Adrenal gland (tissue), 12 donors: ENCODE data around the gene XPNPEP2. TPM values are rescaled to one million over a fixed set of nuclear protein-coding genes. Genes with fewer than 3 reads are reported as not detected.

ENCODE experiments used
- DNase-seq, 7 donors: peaks; one replicate each; pipeline ENCODE4 v3.0.0-alpha.2; 2019 to 2020
- H3K27ac ChIP-seq, 5 donors: fragments of 200-600 bp; sonication (generic) in 4 of 5; 1 replicate in 3 of 5; 2 replicates in 2 of 5; pipeline versions ENCODE4 v1.5.1 to v1.8.0; 2016 to 2020; ENCODE audit warnings: mild to moderate bottlenecking in 1 of 5
- H3K27me3 ChIP-seq: fragments of 200-600 bp; 2 replicates; pipeline ENCODE4 v1.8.0; 2021
- H3K36me3 ChIP-seq, 2 donors: fragments of 200-600 bp; replicated peaks in 1 of 2; 1 replicate in 1 of 2; 2 replicates in 1 of 2; pipeline versions ENCODE4 v1.5.1 to v1.8.0; 2018 to 2022
- H3K4me1 ChIP-seq, 2 donors: fragments of 200-600 bp; replicated peaks in 1 of 2; 1 replicate in 1 of 2; 2 replicates in 1 of 2; pipeline versions ENCODE4 v1.5.1 to v1.8.0; 2018 to 2021
- H3K4me3 ChIP-seq, 4 donors: fragments of 200-600 bp; sonication (generic) in 3 of 4; one replicate each; pipeline ENCODE4 v1.5.1; 2016 to 2018
- H3K9me3 ChIP-seq, 3 donors: fragments of 200-600 bp; sonication (generic) in 1 of 3; replicated peaks in 1 of 3; 1 replicate in 2 of 3; 2 replicates in 1 of 3; pipeline versions ENCODE4 v1.5.1 to v1.8.0; 2016 to 2021
- POLR2A ChIP-seq, 2 donors: fragments of 450-650 bp; IDR thresholded peaks; one replicate each; pipeline ENCODE4 v1.6.1; 2017; ENCODE audit warnings: antibody characterized with exemption in 2 of 2, mild to moderate bottlenecking in 2 of 2, moderate library complexity in 1 of 2
- WGBS, 4 donors: extraction: QIAGEN DNeasy Blood & Tissue Kit in 2 of 4; methylation state at CpG; one replicate each; pipeline versions ENCODE4 v1.1.5 to v1.1.7; 2013 to 2017; 5-methylcytosine and 5-hydroxymethylcytosine counted together
- intact Hi-C, 2 donors: fragments of 100-400 bp; cut with DNase I; formaldehyde crosslinking; loops; one replicate each; pipeline versions ENCODE4 v1.14.1 to v1.15.0; 2022 to 2023
- polyA plus RNA-seq, 3 donors: library from polyadenylated mRNA; stranded (reverse); fragments of 200-250 nt in 2 of 3; fragments of 350-450 nt in 1 of 3; fragmentation: Illumina TruSeq in 1 of 3; extraction: RNeasy Lipid Tissue Mini Kit (QIAGEN cat#74804) in 1 of 3; gene quantifications; one replicate each; pipeline ENCODE4 v1.2.3, GENCODE V29; 2013 to 2014
- total RNA-seq, 9 donors: library from RNA; depleted of rRNA in 4 of 9; stranded (reverse); fragments of >200 nt in 4 of 9; fragments of 120-200 nt in 1 of 9; fragmentation: NEBNext Ultra II Directional in 1 of 9; extraction: Animal tissue kit (Norgen Biotek cat#: 25700) in 1 of 9; gene quantifications; one replicate each; pipeline versions ENCODE4 v1.1.0 to v1.2.4, GENCODE V29; 2013 to 2023
- TF ChIP-seq, protein P1 (sequence below), 6 experiments: fragments of 450-650 bp in 4 of 6; fragments of 200-600 bp in 2 of 6; sonication (generic) in 1 of 6; IDR thresholded peaks; 1 replicate in 5 of 6; 2 replicates in 1 of 6; pipeline versions ENCODE4 v1.5.1 to v1.8.0; 2016 to 2021; ENCODE audit warnings: antibody characterized with exemption in 6 of 6, mild to moderate bottlenecking in 2 of 6, moderate library complexity in 1 of 6
- donor health status: healthy with polysubstance abuse.
- donor health status: Bipolar disorder and iron deficiency.
- donor health status: DM: yes; HTN: yes; CAD: no.
- donor health status: DM: no; HTN: no; CAD: no.
- donor health status: DM: no; HTN: no; CAD: no.
- donor health status: DM: yes; HTN: yes; CAD: no.

XPNPEP2 gene
- total and polyA plus RNA-seq, 12 donors, result 0.18 to 5.4 (median 1.1) TPM

DNA sequence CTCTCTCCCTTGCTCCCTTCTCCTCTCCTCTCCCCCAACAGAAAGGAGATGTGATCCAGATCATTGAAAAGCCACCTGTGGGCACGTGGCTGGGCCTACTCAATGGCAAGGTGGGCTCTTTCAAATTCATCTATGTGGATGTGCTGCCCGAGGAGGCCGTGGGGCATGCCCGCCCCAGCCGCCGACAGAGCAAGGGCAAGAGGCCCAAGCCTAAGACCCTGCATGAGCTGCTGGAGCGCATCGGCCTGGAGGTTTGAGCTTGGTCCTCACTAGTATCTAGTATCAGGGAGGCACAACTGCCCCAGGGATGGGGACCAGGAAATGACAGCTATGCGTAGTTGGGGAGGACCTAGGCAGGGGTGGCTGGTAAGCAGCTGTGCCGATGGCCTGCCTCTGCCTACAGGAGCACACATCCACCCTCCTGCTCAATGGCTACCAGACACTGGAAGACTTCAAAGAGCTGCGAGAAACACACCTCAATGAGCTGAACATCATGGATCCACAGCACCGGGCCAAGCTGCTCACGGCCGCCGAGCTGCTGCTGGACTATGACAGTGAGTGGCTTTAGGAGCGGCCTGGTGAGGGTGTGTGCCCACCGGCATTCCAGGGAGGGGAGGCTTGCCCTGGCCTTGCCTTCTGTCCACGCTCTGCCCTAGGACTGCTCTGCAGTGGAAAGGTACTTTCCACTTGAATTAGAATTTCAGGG lies 54.0 kb downstream of the XPNPEP2 start:
- Histone ChIP-seq H3K9me3 (no peaks in the 10 kb centered on the region), H3K27me3 (no peaks in the 10 kb centered on the region), H3K27ac (no peak overlapping the region), H3K4me1 (no peaks in the 10 kb centered on the region), H3K36me3 (no peaks in the 10 kb centered on the region), H3K4me3 (no peak overlapping the region)
- 88 to 95% (median 92%) methylated on average over 11 to 18 of the region's 18 CpGs for WGBS, 4 donors
- TF ChIP-seq, protein P1, sequence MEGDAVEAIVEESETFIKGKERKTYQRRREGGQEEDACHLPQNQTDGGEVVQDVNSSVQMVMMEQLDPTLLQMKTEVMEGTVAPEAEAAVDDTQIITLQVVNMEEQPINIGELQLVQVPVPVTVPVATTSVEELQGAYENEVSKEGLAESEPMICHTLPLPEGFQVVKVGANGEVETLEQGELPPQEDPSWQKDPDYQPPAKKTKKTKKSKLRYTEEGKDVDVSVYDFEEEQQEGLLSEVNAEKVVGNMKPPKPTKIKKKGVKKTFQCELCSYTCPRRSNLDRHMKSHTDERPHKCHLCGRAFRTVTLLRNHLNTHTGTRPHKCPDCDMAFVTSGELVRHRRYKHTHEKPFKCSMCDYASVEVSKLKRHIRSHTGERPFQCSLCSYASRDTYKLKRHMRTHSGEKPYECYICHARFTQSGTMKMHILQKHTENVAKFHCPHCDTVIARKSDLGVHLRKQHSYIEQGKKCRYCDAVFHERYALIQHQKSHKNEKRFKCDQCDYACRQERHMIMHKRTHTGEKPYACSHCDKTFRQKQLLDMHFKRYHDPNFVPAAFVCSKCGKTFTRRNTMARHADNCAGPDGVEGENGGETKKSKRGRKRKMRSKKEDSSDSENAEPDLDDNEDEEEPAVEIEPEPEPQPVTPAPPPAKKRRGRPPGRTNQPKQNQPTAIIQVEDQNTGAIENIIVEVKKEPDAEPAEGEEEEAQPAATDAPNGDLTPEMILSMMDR (IDR thresholded peaks at IDR 0.05), result no peak
- no peak for TF ChIP-seq POLR2A (IDR thresholded peaks at IDR 0.05)
- intact Hi-C loops, result no loop called here
- no peak for DNase-seq

DNA sequence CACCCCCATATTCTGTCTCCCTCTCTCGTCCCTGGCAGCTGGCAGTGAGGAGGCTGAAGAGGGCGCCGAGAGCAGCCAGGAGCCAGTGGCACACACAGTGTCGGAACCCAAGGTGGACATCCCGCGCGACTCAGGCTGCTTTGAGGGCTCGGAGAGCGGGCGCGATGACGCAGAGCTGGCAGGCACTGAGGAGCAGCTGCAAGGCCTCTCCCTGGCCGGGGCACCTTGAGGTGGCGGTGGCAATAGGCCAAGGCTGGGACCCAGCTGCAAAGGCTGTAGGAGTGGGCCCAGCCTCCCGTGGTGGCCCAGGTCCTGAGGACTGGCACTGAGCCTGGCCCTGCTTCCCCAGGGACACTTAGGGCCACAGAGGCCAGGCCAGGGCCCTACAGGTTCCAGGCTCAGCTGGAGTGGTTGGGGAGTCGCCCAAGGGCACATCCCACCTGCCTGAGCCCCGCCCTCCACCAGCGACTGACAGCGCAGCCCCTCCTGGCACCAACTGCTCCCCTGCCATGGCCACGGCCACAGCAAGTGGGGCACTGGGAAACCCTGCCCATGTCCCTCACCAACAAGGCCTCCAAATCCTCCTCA lies 54.9 kb downstream of the XPNPEP2 start:
- H3K27me3 ChIP-seq, result no peaks in the 10 kb centered on the region
- H3K36me3 ChIP-seq, result no peaks in the 10 kb centered on the region
- intact Hi-C loops, result no loop called here
- no peaks in the 10 kb centered on the region for H3K9me3 ChIP-seq
- WGBS, 4 donors, result 68 to 87% (median 86%) methylated on average over 11 to 20 of the region's 20 CpGs; no CpG with 5 or more reads in 1 of the 4 donors
- DNase-seq, result peak in 1 of 7 donors; percentile 46
- H3K4me3 ChIP-seq, result no peak overlapping the region
- H3K27ac ChIP-seq, result no peak overlapping the region
- TF ChIP-seq, protein P1 (IDR thresholded peaks at IDR 0.05), result no peak
- TF ChIP-seq POLR2A (IDR thresholded peaks at IDR 0.05), result no peak
- no peaks in the 10 kb centered on the region for H3K4me1 ChIP-seq

DNA sequence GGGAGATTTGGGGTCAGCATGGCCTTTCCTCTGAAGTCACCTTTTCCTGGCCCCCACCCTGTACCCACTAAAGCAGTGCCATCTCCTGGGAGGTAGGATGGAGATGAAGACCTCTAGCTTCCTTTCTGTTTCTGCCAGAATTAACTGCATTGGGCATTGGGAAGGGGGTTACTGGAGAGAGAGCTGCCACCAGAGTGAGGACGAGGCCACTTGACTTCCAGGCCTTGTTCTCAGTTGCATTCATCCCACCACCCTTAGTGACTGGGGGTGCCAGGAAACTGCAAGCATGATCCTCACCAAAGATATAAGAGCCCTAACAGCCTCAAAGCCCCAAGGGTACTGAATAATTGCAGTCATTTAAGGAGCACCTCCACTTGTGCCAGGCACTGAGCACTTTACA lies 56.8 kb downstream of the XPNPEP2 start:
- no peaks in the 10 kb centered on the region for H3K4me1 ChIP-seq
- no peaks in the 10 kb centered on the region for H3K36me3 ChIP-seq
- no peaks in the 10 kb centered on the region for H3K9me3 ChIP-seq
- TF ChIP-seq POLR2A (IDR thresholded peaks at IDR 0.05), result no peak
- TF ChIP-seq, protein P1 (IDR thresholded peaks at IDR 0.05), result no peak
- intact Hi-C loops, result no loop called here
- H3K27me3 ChIP-seq, result no peaks in the 10 kb centered on the region
- no peak overlapping the region for H3K4me3 ChIP-seq
- DNase-seq, result no peak
- H3K27ac ChIP-seq, result no peak overlapping the region
- 75 to 100% (median 90%) methylated on average over 1 of the region's 1 CpG for WGBS, 4 donors

DNA sequence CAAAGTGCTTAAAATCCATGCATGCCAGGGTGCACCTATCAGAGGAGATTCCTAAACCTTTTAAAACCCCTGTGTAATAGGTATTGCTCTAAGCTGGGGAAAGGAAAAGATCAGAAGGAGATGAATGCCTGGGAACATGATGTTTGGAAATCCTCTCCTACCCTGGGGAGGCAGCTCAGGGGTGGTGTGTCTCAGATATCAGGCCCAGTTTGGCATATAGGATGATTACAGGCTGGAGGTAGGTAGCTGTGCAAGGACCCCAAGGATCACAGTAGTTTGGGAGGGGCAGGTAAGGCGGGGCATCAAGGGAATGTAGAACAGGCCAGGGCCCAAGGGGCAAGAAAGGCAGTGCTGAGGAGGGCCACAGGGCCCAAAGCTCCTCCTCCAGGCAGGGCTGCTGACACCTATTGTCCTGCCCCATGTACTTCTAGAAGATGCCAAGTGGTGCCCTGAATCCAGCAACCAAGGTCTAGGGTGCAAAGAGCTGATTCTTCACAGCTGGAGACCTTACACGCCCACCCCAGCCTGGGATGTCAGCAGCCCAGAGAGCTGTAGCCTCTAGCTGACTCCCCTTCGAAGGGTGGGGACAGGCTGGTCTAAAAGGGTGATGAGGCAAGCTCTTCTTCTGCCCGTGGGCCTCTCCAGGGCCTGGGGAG lies 58.6 kb downstream of the XPNPEP2 start:
- DNase-seq, result no peak
- 64 to 87% (median 75%) methylated on average over 3 to 4 of the region's 4 CpGs; no CpG with 5 or more reads in 1 of the 4 donors for WGBS, 4 donors
- no peaks in the 10 kb centered on the region for H3K4me1 ChIP-seq

More for the DNA sequence above, 58.6 kb downstream of the XPNPEP2 start:
- Histone ChIP-seq H3K27ac (no peak overlapping the region), H3K27me3 (no peaks in the 10 kb centered on the region), H3K36me3 (no peaks in the 10 kb centered on the region), H3K9me3 (no peaks in the 10 kb centered on the region), H3K4me3 (no peak overlapping the region)
- intact Hi-C loops, result no loop called here
- TF ChIP-seq POLR2A (IDR thresholded peaks at IDR 0.05), result no peak
- TF ChIP-seq, protein P1 (IDR thresholded peaks at IDR 0.05), result no peak
